ENCODE results near the gene KIR2DL3.

The KIR2DL3 gene

GRCh38 chr19:54795758-54796157 lies 57.4 kb downstream of the KIR2DL3 start:
- DNase-seq = no peak
